ENCODE measurements around the gene TMEM40. TPM values are rescaled to one million over a fixed set of nuclear protein-coding genes. Genes with fewer than 3 reads are reported as not detected.

Gene TMEM40
- total and polyA plus RNA-seq, 7 donors, result 0.30 to 4.4 (median 0.59) TPM

Other genes with a start within 250 kb of the TMEM40 start
- gene MKRN2OS, start 213.8 kb downstream of the TMEM40 start, total RNA-seq, result 1 to 10 TPM in 1 of 4 donors, under 1 TPM in 1, not detected in 2; 0.93 to 1.5 TPM
- under 1 TPM; 0.16 to 0.48 (median 0.38) TPM for gene MKRN2OS, start 213.8 kb downstream of the TMEM40 start, polyA plus RNA-seq
- gene MKRN2, start 202.2 kb downstream of the TMEM40 start, total RNA-seq, result 10 to 100 TPM; 17.2 to 35.5 (median 23.6) TPM
- gene MKRN2, start 202.2 kb downstream of the TMEM40 start, polyA plus RNA-seq, result 10 to 100 TPM; 17.5 to 21.2 (median 18.6) TPM
- 100 to 1,000 TPM; 109 to 221 (median 160) TPM for gene RAF1, start 95.1 kb downstream of the TMEM40 start, total RNA-seq
- 100 to 1,000 TPM in 2 of 3 donors, 10 to 100 TPM in 1; 87.2 to 391 (median 132) TPM for gene RAF1, start 95.1 kb downstream of the TMEM40 start, polyA plus RNA-seq
- gene CAND2, start 37.4 kb upstream of the TMEM40 start, total RNA-seq, result 100 to 1,000 TPM; 128 to 220 (median 138) TPM
- gene CAND2, start 37.4 kb upstream of the TMEM40 start, polyA plus RNA-seq, result 10 to 100 TPM in 2 of 3 donors, 1 to 10 TPM in 1; 3.7 to 65.3 (median 48.8) TPM
- 1,000 to 10,000 TPM; 1,418 to 1,919 (median 1,477) TPM for gene RPL32, start 82.3 kb upstream of the TMEM40 start, total RNA-seq
- 1,000 to 10,000 TPM; 2,325 to 2,939 (median 2,347) TPM for gene RPL32, start 82.3 kb upstream of the TMEM40 start, polyA plus RNA-seq